DOHH2 (cell line): ENCODE results near the gene SLC39A9.

ENCODE experiments used
- H3F3A ChIP-seq: fragments of 200-600 bp; sonication (generic), shearing (Covaris generic); 2 replicates; pipeline ENCODE4 v1.6.0; 2016; ENCODE audit warnings: antibody characterized with exemption, mild to moderate bottlenecking; ENCODE audit not compliant: control insufficient read depth, insufficient read depth
- H3K27ac ChIP-seq: fragments of 200-600 bp; sonication (generic); 2 replicates; pipeline ENCODE4 v1.5.1; 2014; ENCODE audit warnings: low read depth, mild to moderate bottlenecking, low read length, moderate library complexity
- H3K27me3 ChIP-seq: fragments of 200-600 bp; sonication (generic); 2 replicates; pipeline ENCODE4 v1.6.1; 2014; ENCODE audit warnings: mild to moderate bottlenecking, low read length, mixed read lengths; ENCODE audit not compliant: control insufficient read depth
- H3K36me3 ChIP-seq: fragments of 200-600 bp; sonication (generic); 2 replicates; pipeline ENCODE4 v1.6.1; 2014; ENCODE audit warnings: mild to moderate bottlenecking, low read length, moderate library complexity, mixed read lengths; ENCODE audit not compliant: control insufficient read depth
- H3K4me1 ChIP-seq: fragments of 200-600 bp; sonication (generic); 2 replicates; pipeline ENCODE4 v1.6.1; 2014; ENCODE audit warnings: mild to moderate bottlenecking, low read length, mixed read lengths; ENCODE audit not compliant: control insufficient read depth
- H3K4me2 ChIP-seq: fragments of 200-600 bp; sonication (generic); 2 replicates; pipeline ENCODE4 v1.6.0; 2014; ENCODE audit warnings: mild to moderate bottlenecking, low read length, moderate library complexity
- H3K4me3 ChIP-seq: fragments of 200-600 bp; sonication (generic); 2 replicates; pipeline ENCODE4 v1.5.1; 2014; ENCODE audit warnings: mild to moderate bottlenecking, low read length, mixed read lengths
- H3K79me2 ChIP-seq: fragments of 200-600 bp; sonication (generic); 2 replicates; pipeline ENCODE4 v1.6.1; 2014; ENCODE audit warnings: mild to moderate bottlenecking, low read length, mixed read lengths; ENCODE audit not compliant: control insufficient read depth
- H3K9me2 ChIP-seq: fragments of 200-600 bp; sonication (generic); replicated peaks from 2 replicates; pipeline ENCODE4 v1.6.1; 2014; ENCODE audit warnings: mild to moderate bottlenecking, low read length, mixed read lengths; ENCODE audit not compliant: control insufficient read depth
- H3K9me3 ChIP-seq: fragments of 200-600 bp; sonication (generic); 2 replicates; pipeline ENCODE4 v1.6.1; 2014; ENCODE audit warnings: antibody characterized with exemption, low read length, mixed read lengths; ENCODE audit not compliant: control insufficient read depth, insufficient read depth
- H4K20me1 ChIP-seq: fragments of 200-600 bp; sonication (generic); 2 replicates; pipeline ENCODE4 v1.6.0; 2014; ENCODE audit warnings: low read depth, mild to moderate bottlenecking, antibody characterized with exemption, low read length, moderate library complexity; ENCODE audit not compliant: control insufficient read depth, insufficient read depth
- EZH2phosphoT487 ChIP-seq: fragments of 200-600 bp; sonication (generic); IDR thresholded peaks from 2 replicates; pipeline ENCODE4 v1.6.1; 2017; ENCODE audit warnings: borderline replicate concordance, mild to moderate bottlenecking, antibody characterized with exemption, low read length, moderate library complexity, mixed read lengths
- TF ChIP-seq, protein P1 (sequence below): fragments of 200-600 bp; sonication (generic); IDR thresholded peaks from one replicate; pipeline ENCODE4 v1.5.1; 2014; ENCODE audit warnings: antibody characterized with exemption, mild to moderate bottlenecking, low read depth, low read length; ENCODE audit not compliant: poor library complexity, severe bottlenecking

SLC39A9 gene

DNA sequence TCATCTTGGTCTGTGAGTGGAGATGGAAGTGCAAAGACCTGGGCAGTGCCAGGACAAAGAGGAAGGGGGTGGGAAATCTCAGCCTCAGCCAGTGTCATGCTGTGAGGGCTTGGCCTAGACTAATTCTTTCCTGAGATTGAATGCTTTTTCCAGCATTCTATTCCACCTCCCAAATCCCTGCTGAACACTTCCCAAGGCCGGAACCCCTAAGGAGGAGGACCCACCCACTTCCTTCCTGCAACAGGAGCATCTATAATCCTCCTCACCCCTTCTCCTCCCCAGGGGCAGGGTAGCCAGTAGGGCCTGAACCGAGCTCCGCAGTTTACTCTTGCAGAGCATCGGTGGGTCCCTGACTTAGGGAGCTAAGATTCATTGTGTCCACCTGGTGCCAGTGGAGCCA, 89.3 kb downstream of the SLC39A9 start:
- TF ChIP-seq, protein P1, sequence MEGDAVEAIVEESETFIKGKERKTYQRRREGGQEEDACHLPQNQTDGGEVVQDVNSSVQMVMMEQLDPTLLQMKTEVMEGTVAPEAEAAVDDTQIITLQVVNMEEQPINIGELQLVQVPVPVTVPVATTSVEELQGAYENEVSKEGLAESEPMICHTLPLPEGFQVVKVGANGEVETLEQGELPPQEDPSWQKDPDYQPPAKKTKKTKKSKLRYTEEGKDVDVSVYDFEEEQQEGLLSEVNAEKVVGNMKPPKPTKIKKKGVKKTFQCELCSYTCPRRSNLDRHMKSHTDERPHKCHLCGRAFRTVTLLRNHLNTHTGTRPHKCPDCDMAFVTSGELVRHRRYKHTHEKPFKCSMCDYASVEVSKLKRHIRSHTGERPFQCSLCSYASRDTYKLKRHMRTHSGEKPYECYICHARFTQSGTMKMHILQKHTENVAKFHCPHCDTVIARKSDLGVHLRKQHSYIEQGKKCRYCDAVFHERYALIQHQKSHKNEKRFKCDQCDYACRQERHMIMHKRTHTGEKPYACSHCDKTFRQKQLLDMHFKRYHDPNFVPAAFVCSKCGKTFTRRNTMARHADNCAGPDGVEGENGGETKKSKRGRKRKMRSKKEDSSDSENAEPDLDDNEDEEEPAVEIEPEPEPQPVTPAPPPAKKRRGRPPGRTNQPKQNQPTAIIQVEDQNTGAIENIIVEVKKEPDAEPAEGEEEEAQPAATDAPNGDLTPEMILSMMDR, result no peak
- Histone ChIP-seq H3K79me2 (no peaks in the 10 kb centered on the region), H3K9me2 (no peaks in the 10 kb centered on the region), H3K4me2 (no peak overlapping the region), H3K27me3 (peaks cover 5% of the 10 kb centered on the region; the same call in 1 of the 2 replicates), H3K36me3 (no peaks in the 10 kb centered on the region), H3F3A (no peaks in the 10 kb centered on the region), H3K4me1 (no peaks in the 10 kb centered on the region), H3K4me3 (no peak overlapping the region), H4K20me1 (no peaks in the 10 kb centered on the region), H3K9me3 (no peaks in the 10 kb centered on the region), H3K27ac (no peak overlapping the region)

- Histone ChIP-seq H3K9me3 (no peaks in the 10 kb centered on the region), H3K4me3 (no peak overlapping the region), H3F3A (no peaks in the 10 kb centered on the region), H3K4me1 (no peaks in the 10 kb centered on the region), H3K9me2 (no peaks in the 10 kb centered on the region), H4K20me1 (no peaks in the 10 kb centered on the region), H3K36me3 (no peaks in the 10 kb centered on the region), H3K4me2 (no peak overlapping the region), H3K27me3 (peaks cover 5% of the 10 kb centered on the region; the same call in 1 of the 2 replicates), H3K79me2 (no peaks in the 10 kb centered on the region), H3K27ac (no peak overlapping the region)
- TF ChIP-seq, protein P1, result no peak
- TF ChIP-seq EZH2phosphoT487, result no peak
Observed at GRCh38 chr14:69489495-69489894, 91.0 kb downstream of the SLC39A9 start.

GRCh38 chr14:69490219-69490918, 91.9 kb downstream of the SLC39A9 start:
- H3K4me2 ChIP-seq, result no peak overlapping the region
- no peaks in the 10 kb centered on the region for H3K36me3 ChIP-seq
- no peaks in the 10 kb centered on the region for H3K9me3 ChIP-seq
- peaks cover 5% of the 10 kb centered on the region; the same call in 1 of the 2 replicates for H3K27me3 ChIP-seq
- no peaks in the 10 kb centered on the region for H4K20me1 ChIP-seq
- no peaks in the 10 kb centered on the region for H3F3A ChIP-seq
- no peak overlapping the region for H3K27ac ChIP-seq
- TF ChIP-seq, protein P1, result no peak
- no peak for TF ChIP-seq EZH2phosphoT487
- H3K79me2 ChIP-seq, result no peaks in the 10 kb centered on the region
- H3K9me2 ChIP-seq, result no peaks in the 10 kb centered on the region
- no peaks in the 10 kb centered on the region for H3K4me1 ChIP-seq
- H3K4me3 ChIP-seq, result no peak overlapping the region
